H1 (cell line): ENCODE data around the gene CTSW. TPM values are rescaled to one million over a fixed set of nuclear protein-coding genes. Genes with fewer than 3 reads are reported as not detected.

Source experiments
- CTCF ChIA-PET: fragments of 300-600 bp; sonication (Branson Sonifier 250); formaldehyde crosslinking; loops from one replicate; lab custom pipeline; 2021; ENCODE audit not compliant: partially characterized antibody; lab: Charles Lee
- POLR2A ChIA-PET: fragments of 300-600 bp; sonication (Branson Sonifier 250); formaldehyde crosslinking; loops from one replicate; lab custom pipeline; 2021; ENCODE audit warnings: inconsistent platforms; ENCODE audit not compliant: partially characterized antibody; lab: Charles Lee
- DNase-seq, 2 experiments: peaks; one replicate each; pipeline versions ENCODE4 v3.0.0 to v3.0.0-alpha.2; 2010 to 2022; ENCODE audit warnings: low spot score in 2 of 2, low read depth in 1 of 2, mixed read lengths in 1 of 2
- FAIRE-seq: peaks from 2 replicates; lab custom pipeline; 2011; peaks lifted over from hg19 to GRCh38; lab: Jason Lieb, UNC
- H2AFZ ChIP-seq: 2 replicates; pipeline ENCODE4 v1.8.1; 2012; ENCODE audit warnings: low read length, inconsistent platforms
- H2AK5ac ChIP-seq: 2 replicates; pipeline ENCODE4 v1.6.1; 2013; ENCODE audit warnings: low read depth, low read length
- H2BK120ac ChIP-seq: replicated peaks from 2 replicates; pipeline ENCODE3; 2013; ENCODE audit warnings: low read depth, low read length, inconsistent platforms
- H2BK12ac ChIP-seq: 2 replicates; pipeline ENCODE4 v1.6.1; 2013; ENCODE audit warnings: low read depth, low read length
- H2BK15ac ChIP-seq: 2 replicates; pipeline ENCODE4 v1.6.1; 2013; ENCODE audit warnings: low read length
- H2BK20ac ChIP-seq: 2 replicates; pipeline ENCODE4 v1.6.1; 2013; ENCODE audit warnings: low read length
- H2BK5ac ChIP-seq: 2 replicates; pipeline ENCODE4 v1.6.1; 2013; ENCODE audit warnings: low read depth, low read length
- H3K14ac ChIP-seq: 2 replicates; pipeline ENCODE4 v1.6.1; 2013; ENCODE audit warnings: inconsistent platforms; ENCODE audit not compliant: insufficient read length
- H3K18ac ChIP-seq: 2 replicates; pipeline ENCODE4 v1.6.1; 2013; ENCODE audit warnings: low read length; ENCODE audit errors: extremely low read depth
- H3K23ac ChIP-seq: 2 replicates; pipeline ENCODE4 v1.6.1; 2013; ENCODE audit warnings: inconsistent platforms; ENCODE audit not compliant: insufficient read length
- H3K23me2 ChIP-seq: 2 replicates; pipeline ENCODE4 v1.6.1; 2013; ENCODE audit warnings: low read depth, low read length
- H3K27ac ChIP-seq: 2 replicates; pipeline ENCODE4 v1.6.1; 2011; ENCODE audit warnings: low read depth, low read length, inconsistent platforms
- H3K27me3 ChIP-seq, 4 experiments: replicated peaks in 1 of 4; 1 replicate in 1 of 4; 2 replicates in 3 of 4; pipeline versions ENCODE4 v1.6.1 to v1.8.1; 2011 to 2013; ENCODE audit warnings: low read length in 3 of 4, mild to moderate bottlenecking in 3 of 4, inconsistent platforms in 2 of 4, mixed read lengths in 2 of 4, moderate library complexity in 1 of 4; ENCODE audit not compliant: control insufficient read depth in 3 of 4, insufficient read depth in 3 of 4; ENCODE audit errors: extremely low read depth in 1 of 4
- H3K36me3 ChIP-seq, 4 experiments: 2 replicates each; pipeline versions ENCODE4 v1.6.1 to v1.8.1; 2011 to 2013; ENCODE audit warnings: mild to moderate bottlenecking in 4 of 4, low read length in 3 of 4, moderate library complexity in 2 of 4, control low read depth in 1 of 4, inconsistent platforms in 1 of 4; ENCODE audit not compliant: insufficient read depth in 4 of 4, control insufficient read depth in 2 of 4
- H3K4ac ChIP-seq: replicated peaks from 2 replicates; pipeline ENCODE3; 2013; ENCODE audit warnings: low read length, low read depth, mixed read lengths, inconsistent platforms; ENCODE audit not compliant: insufficient read length
- H3K4me1 ChIP-seq, 4 experiments: replicated peaks in 1 of 4; 1 replicate in 1 of 4; 2 replicates in 3 of 4; pipeline versions ENCODE4 v1.6.1 to v1.8.1; 2011 to 2013; ENCODE audit warnings: low read length in 3 of 4, inconsistent platforms in 2 of 4, mixed read lengths in 1 of 4; ENCODE audit not compliant: insufficient read depth in 4 of 4, control insufficient read depth in 3 of 4
- H3K4me2 ChIP-seq, 2 experiments: 2 replicates each; pipeline versions ENCODE4 v1.6.1 to v1.8.1; 2011 to 2013; ENCODE audit warnings: low read depth in 2 of 2, low read length in 2 of 2, control low read depth in 1 of 2, inconsistent platforms in 1 of 2, mild to moderate bottlenecking in 1 of 2; ENCODE audit not compliant: insufficient read depth in 1 of 2
- H3K4me3 ChIP-seq, 4 experiments: fragments of 200-600, 300-600 bp in 1 of 4; sonication (generic), shearing (Covaris generic), sonication (Bioruptor Twin) in 1 of 4; 2 replicates each; pipeline versions ENCODE4 v1.5.1 to v1.8.1; 2011 to 2016; ENCODE audit warnings: low read length in 4 of 4, low read depth in 3 of 4, control low read depth in 2 of 4, inconsistent platforms in 2 of 4, mild to moderate bottlenecking in 2 of 4, mixed read lengths in 1 of 4, moderate library complexity in 1 of 4; ENCODE audit not compliant: insufficient read depth in 2 of 4; ENCODE audit errors: extremely low read depth in 1 of 4
- H3K56ac ChIP-seq: replicated peaks from 2 replicates; pipeline ENCODE3; 2013; ENCODE audit warnings: low read depth, mild to moderate bottlenecking, mixed read lengths, low read length, inconsistent platforms; ENCODE audit not compliant: insufficient read length
- H3K79me1 ChIP-seq: 2 replicates; pipeline ENCODE4 v1.6.1; 2013; ENCODE audit warnings: low read depth, low read length, control low read depth
- H3K79me2 ChIP-seq, 2 experiments: 2 replicates each; pipeline versions ENCODE4 v1.6.1 to v1.8.1; 2012 to 2013; ENCODE audit warnings: low read length in 2 of 2, mild to moderate bottlenecking in 2 of 2, inconsistent platforms in 1 of 2; ENCODE audit not compliant: insufficient read depth in 2 of 2, control insufficient read depth in 1 of 2
- H3K9ac ChIP-seq, 4 experiments: replicated peaks in 1 of 4; 1 replicate in 1 of 4; 2 replicates in 3 of 4; pipeline versions ENCODE4 v1.6.1 to v1.8.1; 2011 to 2013; ENCODE audit warnings: low read depth in 3 of 4, low read length in 3 of 4, control low read depth in 2 of 4, mild to moderate bottlenecking in 2 of 4, moderate library complexity in 2 of 4, inconsistent platforms in 1 of 4; ENCODE audit errors: extremely low read depth in 1 of 4
- H3K9me3 ChIP-seq, 2 experiments: 2 replicates each; pipeline versions ENCODE4 v1.6.1 to v1.8.1; 2012 to 2013; ENCODE audit warnings: mild to moderate bottlenecking in 2 of 2, moderate library complexity in 2 of 2, control low read depth in 1 of 2, inconsistent platforms in 1 of 2, low read depth in 1 of 2, low read length in 1 of 2, mixed read lengths in 1 of 2; ENCODE audit not compliant: insufficient read depth in 2 of 2
- H4K20me1 ChIP-seq, 2 experiments: replicated peaks in 1 of 2; 2 replicates each; pipeline versions ENCODE3 to v1.8.1; 2011 to 2013; ENCODE audit warnings: inconsistent platforms in 2 of 2, low read length in 2 of 2, mild to moderate bottlenecking in 1 of 2; ENCODE audit not compliant: insufficient read depth in 2 of 2, control insufficient read depth in 1 of 2
- H4K5ac ChIP-seq: 2 replicates; pipeline ENCODE4 v1.6.1; 2013; ENCODE audit warnings: low read length, low read depth, mixed read lengths, inconsistent platforms; ENCODE audit not compliant: insufficient read length
- H4K8ac ChIP-seq: 2 replicates; pipeline ENCODE4 v1.8.0; 2013; ENCODE audit warnings: mild to moderate bottlenecking, moderate library complexity, low read length, inconsistent platforms; ENCODE audit not compliant: insufficient read depth; ENCODE audit errors: extremely low read depth
- H4K91ac ChIP-seq: replicated peaks from 2 replicates; pipeline ENCODE3; 2013; ENCODE audit warnings: low read length, mixed read lengths, inconsistent platforms; ENCODE audit not compliant: insufficient read length
- CHD2 ChIP-seq: IDR thresholded peaks from 2 replicates; pipeline ENCODE4 v1.6.1; 2012; ENCODE audit warnings: low read length, improper control_type of control experiment
- FOSL1 ChIP-seq: IDR thresholded peaks from 2 replicates; pipeline ENCODE4 v1.6.1; 2011; ENCODE audit warnings: mild to moderate bottlenecking, low read depth, low read length, moderate library complexity; ENCODE audit not compliant: insufficient read depth
- MAX ChIP-seq: IDR thresholded peaks from 2 replicates; pipeline ENCODE4 v1.6.1; 2012; ENCODE audit warnings: inconsistent platforms
- whole genome bisulfite sequencing, 2 experiments: shearing (Covaris generic) in 1 of 2; methylation state at CpG; one replicate each; pipeline versions ENCODE4 v1.1.6 to v1.1.7; 2013 to 2015; ENCODE audit warnings: low lambda C conversion rate in 2 of 2, mixed read lengths in 2 of 2, inconsistent platforms in 1 of 2, low coverage in 1 of 2, missing lambda C conversion rate in 1 of 2; ENCODE audit not compliant: insufficient replicate concordance in 2 of 2, insufficient coverage in 1 of 2, insufficient read length in 1 of 2; ENCODE audit errors: extremely low coverage in 1 of 2, missing lambda C conversion rate in 1 of 2; 5-methylcytosine and 5-hydroxymethylcytosine counted together
- polyA plus RNA-seq, 7 experiments: library from polyadenylated mRNA; depleted of rRNA in 3 of 7; stranded (reverse) in 5 of 7; unstranded in 2 of 7; fragments of >200 nt in 5 of 7; fragments of 200-250 nt in 2 of 7; gene quantifications; 1 replicate in 5 of 7; 2 replicates in 1 of 7; 4 replicates in 1 of 7; pipeline versions ENCODE4 v1.2.1 to v1.2.3, GENCODE V29; 2011 to 2013; ENCODE audit warnings: missing spikeins in 2 of 7, mixed read lengths in 2 of 7
- total RNA-seq: library from RNA; stranded (reverse); fragmentation: NEBNext Ultra II Directional; extraction: Animal tissue kit (Norgen Biotek cat#: 25700); gene quantifications from 2 replicates; pipeline ENCODE4 v1.2.1, GENCODE V29; 2021
- TF ChIP-seq, protein P1 (sequence below): IDR thresholded peaks from 2 replicates; pipeline ENCODE4 v1.6.1; 2011; ENCODE audit warnings: low read depth, mild to moderate bottlenecking, low read length; ENCODE audit not compliant: insufficient read depth

CTSW gene
- total and polyA plus RNA-seq, 2 of the 8 experiments (the other 6 are each of a cell fraction or from before 2014, with no cell fraction given), result not detected

- Histone ChIP-seq H3K4me3 (peak overlapping the region; percentile 68 to 72 (median 70)), H4K20me1 (peaks cover 0 to 9% of the 10 kb centered on the region in 2 experiments), H4K91ac (peak overlapping the region; percentile 58), H3K9me3 (no peaks in the 10 kb centered on the region), H3K23ac (peak overlapping the region; percentile 75), H3K18ac (peak overlapping the region; percentile 53; the same call in 1 of the 2 replicates), H2BK12ac (peak overlapping the region; percentile 96), H2AFZ (peak overlapping the region; percentile 97), H3K27me3 (peaks cover 0 to 9% (median 6%) of the 10 kb centered on the region in 4 experiments; a peak in 4 of 7 replicates), H2AK5ac (peak overlapping the region; percentile 97), H2BK5ac (peak overlapping the region; percentile 72), H2BK120ac (peak overlapping the region; percentile 35), H3K79me2 (peaks cover 0 to 3% of the 10 kb centered on the region in 2 experiments; a peak in 1 of 4 replicates), H4K5ac (peak overlapping the region; percentile 73), H3K27ac (no peak overlapping the region), H4K8ac (peak overlapping the region; percentile 88), H3K9ac (peak overlapping the region in 3 of 4 experiments; percentile 30 to 70 (median 53); a peak in 5 of 7 replicates), H2BK15ac (peak overlapping the region; percentile 99), H3K79me1 (no peaks in the 10 kb centered on the region; the same call in 1 of the 2 replicates), H2BK20ac (peak overlapping the region; percentile 62; the same call in 1 of the 2 replicates), H3K4me2 (peak overlapping the region; percentile 97 to 100), H3K4me1 (peaks cover 0 to 8% (median 6%) of the 10 kb centered on the region in 4 experiments; a peak in 6 of 7 replicates), H3K4ac (peak overlapping the region; percentile 100), H3K36me3 (no peaks in the 10 kb centered on the region; a peak in 1 of 8 replicates), H3K14ac (peak overlapping the region; percentile 100), H3K23me2 (peaks cover 22% of the 10 kb centered on the region), H3K56ac (peak overlapping the region; percentile 49)
- FAIRE-seq (peak; percentile 7), DNase-seq (no peak)
- 51% methylated on average over 6 of the region's 6 CpGs; no CpG with 5 or more reads in 1 of the 2 experiments for WGBS, 2 experiments
- ChIA-PET POLR2A (interaction anchor here (1.0 to 4.0 kb wide), 10 partner anchors 9 to 196 kb away, joined by 3 to 30 read pairs (median 7); partner anchors contain the start of genes AP5B1, CFL1, KAT5 and MUS81), CTCF (interaction anchor here (1.2 to 3.9 kb wide), 5 partner anchors 15 to 112 kb away, joined by 3 to 52 read pairs (median 12); partner anchors contain the start of genes AP5B1 and FIBP)
- no peak for TF ChIP-seq FOSL1
- no peak for TF ChIP-seq MAX
- TF ChIP-seq, protein P1, sequence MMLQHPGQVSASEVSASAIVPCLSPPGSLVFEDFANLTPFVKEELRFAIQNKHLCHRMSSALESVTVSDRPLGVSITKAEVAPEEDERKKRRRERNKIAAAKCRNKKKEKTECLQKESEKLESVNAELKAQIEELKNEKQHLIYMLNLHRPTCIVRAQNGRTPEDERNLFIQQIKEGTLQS, result no peak
- no peak for TF ChIP-seq CHD2
These were observed 45.4 kb upstream of the CTSW start for GRCh38 chr11:65834202-65834601.
